Large intestine (tissue), 3 donors: ENCODE data around the gene TAS2R19. TPM values are rescaled to one million over a fixed set of nuclear protein-coding genes. Genes with fewer than 3 reads are reported as not detected.
A peak's percentile ranks its signal among the peaks of the same experiment; 100 is the strongest.
"Not testable (repeated sequence)": the region's sequence is repeated elsewhere in the genome, so short reads cannot be mapped to it uniquely, and the experiment has no call there.

Experiments
- DNase-seq, 2 donors: peaks; one replicate each; pipeline versions ENCODE4 v3.0.0 to v3.0.0-alpha.2; 2013
- H3K27ac ChIP-seq: one replicate; pipeline ENCODE4 v1.5.1; 2013; ENCODE audit warnings: low read length
- H3K27me3 ChIP-seq: 2 replicates; pipeline ENCODE4 v1.6.1; 2013; ENCODE audit warnings: low read length; ENCODE audit not compliant: control insufficient read depth, insufficient read depth
- H3K36me3 ChIP-seq: 2 replicates; pipeline ENCODE4 v1.6.1; 2013; ENCODE audit warnings: low read length; ENCODE audit not compliant: control insufficient read depth, insufficient read depth
- H3K4me1 ChIP-seq: one replicate; pipeline ENCODE4 v1.6.1; 2013; ENCODE audit warnings: low read length; ENCODE audit not compliant: control insufficient read depth, insufficient read depth
- H3K4me3 ChIP-seq: one replicate; pipeline ENCODE4 v1.5.1; 2013; ENCODE audit warnings: low read length
- H3K9me3 ChIP-seq: one replicate; pipeline ENCODE4 v1.6.1; 2013; ENCODE audit warnings: mild to moderate bottlenecking, low read depth, low read length, moderate library complexity; ENCODE audit not compliant: control insufficient read depth
- WGBS: methylation state at CpG from one replicate; pipeline ENCODE4 v1.1.5; 2013; ENCODE audit warnings: low lambda C conversion rate; ENCODE audit not compliant: insufficient coverage; 5-methylcytosine and 5-hydroxymethylcytosine counted together
- polyA plus RNA-seq: library from polyadenylated mRNA; unstranded; fragments of 120-200 nt; gene quantifications from one replicate; pipeline ENCODE4 v1.2.1, GENCODE V29; 2013

Gene TAS2R19
- polyA plus RNA-seq, 1 donor = 0.87 TPM

DNA sequence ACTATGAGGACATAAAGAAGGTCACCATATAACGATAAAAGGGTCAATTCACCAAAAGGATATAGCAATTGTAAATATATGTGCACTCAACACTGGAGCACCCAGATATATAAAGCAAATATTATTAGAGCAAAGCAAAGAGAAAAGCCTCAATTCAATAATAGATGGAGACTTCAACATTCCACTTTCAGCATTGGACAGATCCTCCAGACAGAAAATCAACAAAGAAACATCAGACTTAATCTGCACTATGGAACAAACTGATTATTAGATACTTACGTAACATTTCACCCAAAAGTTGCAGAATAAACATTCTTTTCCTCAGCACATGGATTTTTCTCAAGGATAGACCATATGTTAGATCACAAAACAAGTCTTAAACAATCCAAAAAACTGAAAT, 18.9 kb upstream of the TAS2R19 start:
- not testable (repeated sequence) for DNase-seq, H3K27me3 ChIP-seq, H3K36me3 ChIP-seq, H3K27ac ChIP-seq, H3K9me3 ChIP-seq, H3K4me3 ChIP-seq, H3K4me1 ChIP-seq
- WGBS = 67% methylated on average over 1 of the region's 2 CpGs

DNA sequence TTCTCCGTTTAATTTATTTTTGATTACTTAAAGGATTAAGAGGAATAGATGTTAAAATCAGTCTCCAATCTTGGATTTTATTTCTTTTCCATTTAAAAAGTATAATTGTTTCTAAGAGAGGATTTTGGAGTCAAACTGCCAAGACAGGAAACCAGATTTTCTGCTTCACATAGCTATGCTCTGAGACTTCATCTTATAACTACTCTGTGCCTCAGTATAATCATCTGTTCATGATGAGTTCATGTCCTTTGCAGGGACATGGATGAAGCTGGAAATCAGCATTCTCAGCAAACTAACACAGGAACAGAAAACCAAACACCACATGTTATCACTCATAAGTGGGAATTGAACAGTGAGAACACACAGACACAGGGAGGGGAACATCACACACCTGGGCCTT, 17.7 kb upstream of the TAS2R19 start:
- no peak overlapping the region for H3K27ac ChIP-seq
- no peaks in the 10 kb centered on the region for H3K9me3 ChIP-seq
- H3K4me1 ChIP-seq = no peaks in the 10 kb centered on the region
- H3K36me3 ChIP-seq = no peaks in the 10 kb centered on the region
- no peaks in the 10 kb centered on the region for H3K27me3 ChIP-seq
- no peak for DNase-seq
- no peak overlapping the region for H3K4me3 ChIP-seq
- WGBS = 100% methylated on average over 1 of the region's 1 CpG

DNA sequence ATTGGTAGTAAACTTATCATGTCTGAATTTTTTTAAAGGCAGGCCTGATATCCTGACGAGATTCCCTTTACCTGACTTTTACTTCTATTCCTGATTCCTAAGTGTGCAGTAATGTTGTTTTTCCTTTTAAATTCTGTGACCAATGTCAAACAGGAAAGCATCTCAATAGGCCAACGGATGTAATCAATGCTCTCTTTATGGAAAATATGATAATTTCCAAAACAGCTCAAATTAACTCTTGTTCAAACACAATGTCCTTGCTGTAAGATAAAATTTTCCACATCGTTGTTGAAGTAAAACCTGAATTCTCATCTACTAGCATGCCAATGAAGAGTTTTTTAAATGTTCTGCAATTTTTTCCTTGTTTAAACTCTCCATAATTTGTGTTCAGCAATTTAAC, 16.8 kb upstream of the TAS2R19 start:
- H3K36me3 ChIP-seq = no peaks in the 10 kb centered on the region
- H3K27me3 ChIP-seq = no peaks in the 10 kb centered on the region
- H3K4me1 ChIP-seq = no peaks in the 10 kb centered on the region
- 71% methylated on average over 3 of the region's 3 CpGs for WGBS
- no peaks in the 10 kb centered on the region for H3K9me3 ChIP-seq
- no peak overlapping the region for H3K4me3 ChIP-seq
- DNase-seq = no peak
- no peak overlapping the region for H3K27ac ChIP-seq

- WGBS = no CpG with 5 or more reads among the region's 3 CpGs
- H3K4me3 ChIP-seq = not testable (repeated sequence)
Observed at GRCh38 chr12:11033959-11034358, 11.5 kb upstream of the TAS2R19 start.

DNA sequence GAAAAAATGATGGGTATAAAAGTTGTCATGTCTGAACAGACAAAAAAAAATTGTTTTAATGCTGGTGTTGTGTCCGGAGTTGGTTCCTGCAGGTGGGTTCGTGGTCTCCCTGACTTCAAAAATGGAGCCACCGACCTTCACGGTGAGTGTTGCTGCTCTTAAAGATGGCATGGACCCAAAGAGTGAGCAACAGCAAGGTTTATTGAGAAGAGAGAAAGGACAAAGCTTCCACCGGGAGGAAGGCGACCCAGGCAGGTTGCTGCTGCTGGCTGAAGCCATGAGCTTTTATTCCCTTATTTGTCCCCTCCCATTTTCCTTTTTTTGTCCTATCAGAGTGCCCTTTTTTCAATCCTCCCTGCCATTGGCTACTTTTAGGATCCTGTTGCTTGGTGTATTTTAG, 8.9 kb upstream of the TAS2R19 start, which contains the start of gene TAS2R31:
TAS2R31 (minus strand) TSS at position 101 of the 400 bp plus-strand sequence; CDS start at position 29, 72 bp downstream.
- no peaks in the 10 kb centered on the region for H3K27me3 ChIP-seq
- no peak within 1 kb of the TSS for H3K27ac ChIP-seq
- H3K36me3 ChIP-seq = peaks cover 5% of the 10 kb centered on the region
- no peak within 1 kb of the TSS for H3K4me3 ChIP-seq
- H3K4me1 ChIP-seq = no peaks in the 10 kb centered on the region
- no peaks in the 10 kb centered on the region for H3K9me3 ChIP-seq
- WGBS = 100% methylated on average over 1 of the region's 6 CpGs
- DNase-seq = no peak

More at GRCh38 chr12:11033959-11034358, 11.5 kb upstream of the TAS2R19 start:
- H3K27me3 ChIP-seq, DNase-seq, H3K27ac ChIP-seq, H3K4me1 ChIP-seq, H3K9me3 ChIP-seq, H3K36me3 ChIP-seq: not testable (repeated sequence)

- H3K4me1 ChIP-seq = no peaks in the 10 kb centered on the region
- H3K4me3 ChIP-seq = no peak overlapping the region
- no peak overlapping the region for H3K27ac ChIP-seq
- H3K27me3 ChIP-seq = no peaks in the 10 kb centered on the region
- 100% methylated on average over 1 of the region's 6 CpGs for WGBS
- no peaks in the 10 kb centered on the region for H3K9me3 ChIP-seq
- DNase-seq = no peak
- peaks cover 6% of the 10 kb centered on the region for H3K36me3 ChIP-seq
Observed at GRCh38 chr12:11026118-11026517, 3.7 kb upstream of the TAS2R19 start.

DNA sequence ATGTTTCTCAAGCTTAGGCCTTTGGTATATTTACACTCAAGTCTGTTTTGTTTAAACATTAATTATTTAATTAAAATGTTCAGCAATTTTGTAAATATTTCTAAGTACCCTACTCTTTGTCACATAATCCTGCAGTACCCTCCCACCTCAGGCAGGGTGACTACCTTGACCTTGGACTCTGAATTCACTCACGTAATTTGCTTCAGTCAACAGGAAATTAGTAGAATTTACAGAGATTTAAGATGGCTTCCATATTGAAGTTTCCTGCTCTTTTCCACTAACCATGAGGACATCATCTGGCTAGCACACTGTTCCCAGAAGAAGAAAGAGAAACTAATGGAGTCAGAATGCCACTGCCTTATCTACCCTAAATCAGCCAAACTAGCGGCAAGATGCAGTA, 967 bp upstream of the TAS2R19 start:
- H3K9me3 ChIP-seq = no peaks in the 10 kb centered on the region
- no peak overlapping the region for H3K27ac ChIP-seq
- no peaks in the 10 kb centered on the region for H3K27me3 ChIP-seq
- peaks cover 6% of the 10 kb centered on the region for H3K36me3 ChIP-seq
- no peaks in the 10 kb centered on the region for H3K4me1 ChIP-seq
- no CpG with 5 or more reads among the region's 2 CpGs for WGBS
- no peak overlapping the region for H3K4me3 ChIP-seq
- no peak for DNase-seq

DNA sequence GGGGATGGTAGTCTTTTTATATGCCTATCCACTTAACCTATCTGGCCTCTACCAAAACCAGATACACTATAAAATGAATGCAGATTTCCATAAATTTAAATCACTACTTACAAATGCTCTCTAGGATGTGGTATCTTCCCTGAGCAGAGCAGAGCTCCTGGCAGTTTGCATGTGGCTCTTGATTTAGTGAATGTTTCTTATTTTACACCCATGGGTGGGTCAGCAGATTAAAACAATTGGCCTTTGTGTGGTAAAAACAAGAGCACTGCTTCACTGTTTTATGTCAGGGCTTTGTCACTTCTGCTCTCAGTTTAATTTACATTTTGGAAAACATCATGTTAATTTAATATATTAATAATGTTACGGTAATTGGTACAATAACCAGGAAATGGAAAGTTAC, 5.5 kb downstream of the TAS2R19 start:
- WGBS = 86% methylated on average over 1 of the region's 1 CpG
- H3K27ac ChIP-seq = peak overlapping the region; percentile 70
- H3K36me3 ChIP-seq = peaks cover 2% of the 10 kb centered on the region
- no peak overlapping the region for H3K4me3 ChIP-seq
- DNase-seq = peak in 1 of 2 donors; percentile 27
- no peaks in the 10 kb centered on the region for H3K9me3 ChIP-seq
- peaks cover 18% of the 10 kb centered on the region for H3K4me1 ChIP-seq
- H3K27me3 ChIP-seq = no peaks in the 10 kb centered on the region

DNA sequence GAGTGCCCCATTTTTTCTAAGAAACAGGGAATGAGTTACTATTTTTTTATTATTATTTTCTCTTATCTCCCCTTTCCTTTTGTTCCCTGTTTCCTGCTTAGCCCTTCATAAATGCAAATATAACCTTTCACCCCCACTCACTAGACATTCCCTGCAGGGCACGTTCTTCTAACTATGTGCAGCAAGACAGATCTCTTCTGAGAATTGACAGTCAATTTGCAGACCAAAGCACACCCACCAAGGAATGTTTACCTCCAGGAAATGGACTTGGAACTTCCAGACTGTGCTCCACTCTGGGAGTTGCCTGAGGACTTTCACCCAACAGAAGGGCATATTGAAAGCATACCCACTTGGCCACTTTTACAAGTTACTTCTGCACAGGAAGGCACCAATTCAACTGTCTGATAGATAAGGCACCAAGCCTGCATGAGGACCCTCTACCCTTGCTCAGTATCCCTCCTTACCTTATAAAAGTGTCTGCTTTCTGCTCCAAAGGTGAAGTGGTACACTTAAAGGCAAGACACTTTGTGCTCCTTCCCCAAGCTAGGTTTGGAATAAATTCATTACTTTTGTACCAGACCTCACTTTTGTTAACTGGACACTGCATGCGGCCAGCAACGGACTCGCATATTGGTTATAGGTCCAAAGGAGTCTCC, 6.5 kb downstream of the TAS2R19 start:
- peaks cover 18% of the 10 kb centered on the region for H3K4me1 ChIP-seq
- no peaks in the 10 kb centered on the region for H3K27me3 ChIP-seq
- H3K9me3 ChIP-seq = no peaks in the 10 kb centered on the region
- peak; percentile 84 to 93 for DNase-seq
- H3K4me3 ChIP-seq = no peak overlapping the region
- H3K36me3 ChIP-seq = peaks cover 2% of the 10 kb centered on the region
- peak overlapping the region; percentile 70 for H3K27ac ChIP-seq
- 100% methylated on average over 3 of the region's 4 CpGs for WGBS

DNA sequence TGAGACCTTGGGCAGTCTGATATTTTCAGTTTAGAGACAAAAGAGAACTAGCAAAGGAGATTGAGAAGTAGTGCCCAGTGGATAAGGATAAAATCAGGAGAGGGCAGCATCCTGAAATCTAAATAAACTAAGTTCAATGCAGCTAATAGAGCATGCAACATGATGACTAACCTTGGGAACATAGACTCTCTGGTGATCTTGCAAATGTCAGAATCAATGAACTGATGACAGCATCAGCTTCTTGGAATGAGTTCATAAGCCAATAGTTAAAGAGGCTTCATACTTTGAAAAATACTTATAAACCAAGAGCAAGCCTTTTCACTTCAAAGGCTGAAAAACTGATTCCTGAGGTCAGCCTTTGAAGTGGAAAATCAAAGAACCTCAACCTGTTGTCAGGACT, 8.2 kb downstream of the TAS2R19 start:
- no peaks in the 10 kb centered on the region for H3K27me3 ChIP-seq
- peaks cover 18% of the 10 kb centered on the region for H3K4me1 ChIP-seq
- no peak for DNase-seq
- no peak overlapping the region for H3K4me3 ChIP-seq
- H3K9me3 ChIP-seq = no peaks in the 10 kb centered on the region
- H3K27ac ChIP-seq = no peak overlapping the region
- H3K36me3 ChIP-seq = peaks cover 2% of the 10 kb centered on the region

DNA sequence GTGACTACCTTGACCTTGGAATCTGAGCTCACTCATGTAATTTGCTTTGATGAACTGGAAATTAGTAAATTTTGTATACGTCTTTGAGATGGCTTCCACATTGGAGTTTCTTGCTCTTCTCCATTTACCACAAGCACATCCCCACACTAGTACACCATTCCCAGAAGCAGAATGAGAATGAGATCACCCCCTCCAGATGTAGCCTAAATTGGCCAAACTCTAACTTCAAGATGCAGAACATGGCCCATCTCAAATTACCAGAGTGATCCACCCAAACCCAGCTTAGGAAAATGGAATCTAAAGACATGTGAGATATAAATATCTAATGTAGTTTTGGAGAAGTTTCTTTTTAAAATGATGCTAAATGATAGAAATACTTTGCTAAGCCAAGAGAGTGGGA, 14.8 kb downstream of the TAS2R19 start:
- no peak overlapping the region for H3K27ac ChIP-seq
- no peaks in the 10 kb centered on the region for H3K4me1 ChIP-seq
- peaks cover 1% of the 10 kb centered on the region for H3K36me3 ChIP-seq
- no peak overlapping the region for H3K4me3 ChIP-seq
- WGBS = no CpG with 5 or more reads among the region's 1 CpG
- DNase-seq = no peak
- H3K9me3 ChIP-seq = no peaks in the 10 kb centered on the region
- no peaks in the 10 kb centered on the region for H3K27me3 ChIP-seq
